Osteocyte (in vitro differentiated cells): ENCODE measurements around the gene ATG101. TPM values are rescaled to one million over a fixed set of nuclear protein-coding genes. Genes with fewer than 3 reads are reported as not detected.

ENCODE experiments used
- DNase-seq: peaks from one replicate; pipeline ENCODE4 v3.0.0; 2021; ENCODE audit warnings: mixed read lengths; ENCODE audit not compliant: unreplicated experiment; ENCODE audit errors: extremely low spot score
- H3K27ac Mint-ChIP-seq: one replicate; pipeline ENCODE4 v1.8.0; 2021; ENCODE audit warnings: mild to moderate bottlenecking, mixed read lengths; ENCODE audit not compliant: unreplicated experiment
- H3K27me3 Mint-ChIP-seq: one replicate; pipeline ENCODE4 v1.8.0; 2021; ENCODE audit warnings: mixed read lengths; ENCODE audit not compliant: unreplicated experiment
- H3K36me3 Mint-ChIP-seq: one replicate; pipeline ENCODE4 v1.8.0; 2021; ENCODE audit warnings: mixed read lengths; ENCODE audit not compliant: unreplicated experiment
- H3K4me1 Mint-ChIP-seq: one replicate; pipeline ENCODE4 v1.8.0; 2021; ENCODE audit warnings: mixed read lengths; ENCODE audit not compliant: unreplicated experiment
- H3K4me3 Mint-ChIP-seq: one replicate; pipeline ENCODE4 v1.8.0; 2021; ENCODE audit warnings: mild to moderate bottlenecking, moderate library complexity, mixed read lengths; ENCODE audit not compliant: unreplicated experiment
- H3K9me3 Mint-ChIP-seq: one replicate; pipeline ENCODE4 v1.8.0; 2021; ENCODE audit warnings: mixed read lengths; ENCODE audit not compliant: unreplicated experiment
- total RNA-seq: library from RNA; stranded (reverse); gene quantifications from 2 replicates; pipeline ENCODE4 v1.2.1, GENCODE V29; 2021
- TF ChIP-seq, protein P1 (sequence below): fragments of 200-600 bp; sonication (generic); IDR thresholded peaks from 2 replicates; pipeline ENCODE4 v1.5.0; 2021; ENCODE audit warnings: antibody characterized with exemption, mild to moderate bottlenecking, moderate library complexity

Gene ATG101
- total RNA-seq, 1 donor from 2014 or later, result 41.7 TPM

DNA sequence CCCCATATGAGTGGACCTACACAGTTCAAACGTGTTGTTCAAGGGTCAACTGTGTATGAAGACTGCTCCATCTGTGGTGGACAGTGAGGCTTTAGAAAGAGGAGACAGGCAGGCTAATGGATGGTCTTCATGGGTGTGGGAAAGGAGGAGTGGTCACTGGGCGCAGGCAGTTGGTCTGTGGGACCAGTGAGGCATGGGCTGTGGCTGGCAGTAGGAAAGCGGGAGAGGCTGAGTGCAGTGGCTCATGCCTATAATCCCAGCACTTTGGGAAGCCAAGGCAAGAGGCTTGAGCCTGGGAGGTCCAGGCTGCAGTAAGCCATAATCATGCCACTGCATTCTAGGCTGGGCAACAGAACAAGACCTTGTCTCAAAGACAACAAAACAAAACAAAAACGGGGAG, 20.5 kb upstream of the ATG101 start:
- DNase-seq, result no peak
- H3K4me3 Mint-ChIP-seq, result peak overlapping the region; percentile 80
- H3K27ac Mint-ChIP-seq, result peak overlapping the region; percentile 74
- TF ChIP-seq, protein P1, sequence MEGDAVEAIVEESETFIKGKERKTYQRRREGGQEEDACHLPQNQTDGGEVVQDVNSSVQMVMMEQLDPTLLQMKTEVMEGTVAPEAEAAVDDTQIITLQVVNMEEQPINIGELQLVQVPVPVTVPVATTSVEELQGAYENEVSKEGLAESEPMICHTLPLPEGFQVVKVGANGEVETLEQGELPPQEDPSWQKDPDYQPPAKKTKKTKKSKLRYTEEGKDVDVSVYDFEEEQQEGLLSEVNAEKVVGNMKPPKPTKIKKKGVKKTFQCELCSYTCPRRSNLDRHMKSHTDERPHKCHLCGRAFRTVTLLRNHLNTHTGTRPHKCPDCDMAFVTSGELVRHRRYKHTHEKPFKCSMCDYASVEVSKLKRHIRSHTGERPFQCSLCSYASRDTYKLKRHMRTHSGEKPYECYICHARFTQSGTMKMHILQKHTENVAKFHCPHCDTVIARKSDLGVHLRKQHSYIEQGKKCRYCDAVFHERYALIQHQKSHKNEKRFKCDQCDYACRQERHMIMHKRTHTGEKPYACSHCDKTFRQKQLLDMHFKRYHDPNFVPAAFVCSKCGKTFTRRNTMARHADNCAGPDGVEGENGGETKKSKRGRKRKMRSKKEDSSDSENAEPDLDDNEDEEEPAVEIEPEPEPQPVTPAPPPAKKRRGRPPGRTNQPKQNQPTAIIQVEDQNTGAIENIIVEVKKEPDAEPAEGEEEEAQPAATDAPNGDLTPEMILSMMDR, result no peak
- no peaks in the 10 kb centered on the region for H3K9me3 Mint-ChIP-seq
- H3K4me1 Mint-ChIP-seq, result peaks cover 41% of the 10 kb centered on the region
- no peaks in the 10 kb centered on the region for H3K36me3 Mint-ChIP-seq
- no peaks in the 10 kb centered on the region for H3K27me3 Mint-ChIP-seq

DNA sequence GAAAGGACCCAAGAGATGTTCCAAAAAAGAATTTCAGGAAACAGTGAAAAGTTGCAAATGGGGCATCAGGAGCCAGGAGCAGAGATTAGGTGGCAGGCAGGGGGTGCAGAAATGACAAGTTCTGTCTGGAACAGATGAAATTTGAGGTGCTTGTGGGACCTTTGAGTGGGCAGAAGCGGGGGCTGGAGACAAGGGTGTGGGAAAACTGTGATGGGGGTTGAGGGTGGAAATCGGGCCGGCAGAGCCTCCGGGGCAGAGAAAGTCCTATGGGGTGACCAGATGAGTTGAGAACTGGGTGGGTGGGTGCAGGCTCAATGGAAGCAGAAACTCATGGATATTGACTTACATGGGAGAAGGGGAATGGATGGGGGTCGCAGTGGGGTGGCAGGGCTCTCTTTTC, 20.1 kb upstream of the ATG101 start:
- H3K27me3 Mint-ChIP-seq, result no peaks in the 10 kb centered on the region
- DNase-seq, result no peak
- H3K4me3 Mint-ChIP-seq, result peak overlapping the region; percentile 80
- no peaks in the 10 kb centered on the region for H3K9me3 Mint-ChIP-seq
- H3K36me3 Mint-ChIP-seq, result no peaks in the 10 kb centered on the region
- H3K27ac Mint-ChIP-seq, result peak overlapping the region; percentile 74
- TF ChIP-seq, protein P1, result no peak
- peaks cover 40% of the 10 kb centered on the region for H3K4me1 Mint-ChIP-seq

DNA sequence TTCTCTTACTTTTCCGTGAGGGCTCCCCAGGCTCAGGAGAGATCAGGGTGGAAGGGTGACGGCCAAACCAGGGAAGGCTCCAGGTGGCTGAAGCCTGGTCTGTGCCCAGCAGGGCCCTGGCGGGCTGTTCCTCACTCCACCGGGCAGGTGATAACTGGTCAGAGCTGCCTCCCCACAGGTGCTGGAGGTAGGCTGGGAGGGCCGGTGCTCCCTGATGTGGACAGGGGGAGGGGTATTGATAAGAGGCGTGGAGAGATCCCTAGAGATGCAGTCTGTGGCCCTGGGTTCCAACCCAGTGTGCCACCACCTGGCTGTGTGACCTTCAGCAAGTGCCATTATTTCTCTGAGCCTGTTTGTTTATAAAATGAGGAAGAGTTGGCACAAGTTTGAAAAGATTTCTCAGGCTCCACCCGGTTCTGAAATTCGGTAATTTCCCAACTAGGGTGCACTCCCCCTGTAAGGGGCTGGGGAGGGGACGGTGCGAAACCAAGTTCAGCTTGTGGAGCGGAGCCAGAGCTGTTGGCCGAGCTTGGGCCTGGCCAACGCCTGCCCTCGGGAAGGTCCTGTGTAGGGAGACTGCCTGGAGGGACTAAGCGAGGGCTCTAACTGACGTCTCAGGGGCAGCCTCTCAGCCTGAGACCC, 19.5 kb upstream of the ATG101 start:
- Mint-ChIP-seq H3K36me3 (no peaks in the 10 kb centered on the region), H3K27ac (peak overlapping the region; percentile 74), H3K9me3 (no peaks in the 10 kb centered on the region), H3K4me3 (peak overlapping the region; percentile 80), H3K27me3 (no peaks in the 10 kb centered on the region), H3K4me1 (peaks cover 40% of the 10 kb centered on the region)
- DNase-seq, result no peak
- TF ChIP-seq, protein P1, result no peak

DNA sequence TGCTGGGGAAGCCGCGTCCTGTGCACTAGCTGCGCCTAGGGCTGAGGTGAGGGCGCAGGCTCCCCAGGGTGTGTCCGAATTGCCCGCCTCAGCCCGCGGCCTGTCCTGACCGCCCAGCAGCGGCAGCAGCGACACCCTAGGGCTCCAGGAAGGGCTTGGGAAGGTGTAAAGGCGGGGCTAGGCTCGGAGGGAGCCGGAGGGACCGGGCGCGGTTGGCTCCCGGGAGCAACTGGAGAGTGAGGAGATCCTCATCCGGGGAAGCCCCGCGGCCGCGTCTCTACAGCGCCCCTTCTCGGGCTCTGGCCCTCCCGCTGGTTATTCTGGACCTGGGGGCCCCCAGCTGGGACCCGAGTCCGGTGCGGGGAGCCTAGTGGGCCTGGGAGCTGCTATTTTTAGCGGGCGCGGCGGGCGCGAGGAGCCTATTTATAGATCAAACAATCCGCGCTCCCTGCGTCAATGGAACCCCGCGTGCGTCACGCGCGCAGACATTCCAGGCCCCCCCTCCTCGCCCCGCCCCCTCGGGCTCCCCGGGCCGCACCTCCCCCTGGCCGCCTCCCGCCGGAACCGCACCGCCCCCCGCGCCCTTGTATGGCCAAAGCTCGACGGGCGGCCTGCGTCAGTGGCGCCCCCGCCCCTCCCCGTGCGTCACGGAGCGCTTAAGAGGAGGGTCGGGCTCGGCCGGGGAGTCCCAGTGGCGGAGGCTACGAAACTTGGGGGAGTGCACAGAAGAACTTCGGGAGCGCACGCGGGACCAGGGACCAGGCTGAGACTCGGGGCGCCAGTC, 18.8 kb upstream of the ATG101 start, which contains the start of gene NR4A1:
NR4A1 (plus strand) TSS at position 685 of the 784 bp plus-strand sequence. CDS start 2,887 bp downstream, outside the sequence.
- Mint-ChIP-seq H3K4me3 (peak within 1 kb of the TSS; percentile 80), H3K27me3 (no peaks in the 10 kb centered on the region), H3K4me1 (peaks cover 34% of the 10 kb centered on the region), H3K9me3 (no peaks in the 10 kb centered on the region), H3K27ac (peak within 1 kb of the TSS; percentile 85), H3K36me3 (no peaks in the 10 kb centered on the region)
- peak; percentile 96 for DNase-seq
- TF ChIP-seq, protein P1, result no peak
